Measurements from ENCODE around the gene GUCY2F.

Gene GUCY2F

DNA sequence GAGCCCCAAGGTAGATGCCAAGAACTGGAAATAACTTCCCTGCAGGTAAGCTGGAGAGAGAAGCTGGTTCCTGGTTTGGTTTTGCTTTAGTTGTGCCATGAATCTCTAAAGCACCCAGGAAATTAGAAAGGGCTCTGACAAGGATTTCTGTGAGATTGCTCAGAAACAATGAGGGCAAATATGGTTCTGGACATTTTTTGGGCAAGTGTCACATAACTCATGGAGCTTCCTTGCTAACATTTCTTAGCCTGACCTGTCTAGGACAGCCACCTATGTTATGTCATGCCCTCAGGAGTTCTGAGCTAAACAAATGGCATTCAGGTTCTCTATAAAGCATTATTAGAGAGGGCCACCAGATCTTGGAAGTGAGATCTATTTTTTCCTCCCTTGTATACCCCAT, 131.8 kb downstream of the GUCY2F start:
- H3K27ac Mint-ChIP-seq, result no peak overlapping the region
- H3K9me3 Mint-ChIP-seq, result no peaks in the 10 kb centered on the region
- peaks cover under 1% of the 10 kb centered on the region for H3K27me3 Mint-ChIP-seq (ENCODE audit: low read depth, poor library complexity)
- H3K36me3 Mint-ChIP-seq (ENCODE audit: low read depth), result no peaks in the 10 kb centered on the region
- TF ChIP-seq, protein P1, sequence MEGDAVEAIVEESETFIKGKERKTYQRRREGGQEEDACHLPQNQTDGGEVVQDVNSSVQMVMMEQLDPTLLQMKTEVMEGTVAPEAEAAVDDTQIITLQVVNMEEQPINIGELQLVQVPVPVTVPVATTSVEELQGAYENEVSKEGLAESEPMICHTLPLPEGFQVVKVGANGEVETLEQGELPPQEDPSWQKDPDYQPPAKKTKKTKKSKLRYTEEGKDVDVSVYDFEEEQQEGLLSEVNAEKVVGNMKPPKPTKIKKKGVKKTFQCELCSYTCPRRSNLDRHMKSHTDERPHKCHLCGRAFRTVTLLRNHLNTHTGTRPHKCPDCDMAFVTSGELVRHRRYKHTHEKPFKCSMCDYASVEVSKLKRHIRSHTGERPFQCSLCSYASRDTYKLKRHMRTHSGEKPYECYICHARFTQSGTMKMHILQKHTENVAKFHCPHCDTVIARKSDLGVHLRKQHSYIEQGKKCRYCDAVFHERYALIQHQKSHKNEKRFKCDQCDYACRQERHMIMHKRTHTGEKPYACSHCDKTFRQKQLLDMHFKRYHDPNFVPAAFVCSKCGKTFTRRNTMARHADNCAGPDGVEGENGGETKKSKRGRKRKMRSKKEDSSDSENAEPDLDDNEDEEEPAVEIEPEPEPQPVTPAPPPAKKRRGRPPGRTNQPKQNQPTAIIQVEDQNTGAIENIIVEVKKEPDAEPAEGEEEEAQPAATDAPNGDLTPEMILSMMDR (IDR thresholded peaks at IDR 0.05), result no peak
- H3K4me3 Mint-ChIP-seq, result no peak overlapping the region
- H3K4me1 Mint-ChIP-seq, result peaks cover 36% of the 10 kb centered on the region
- DNase-seq, result no peak

DNA sequence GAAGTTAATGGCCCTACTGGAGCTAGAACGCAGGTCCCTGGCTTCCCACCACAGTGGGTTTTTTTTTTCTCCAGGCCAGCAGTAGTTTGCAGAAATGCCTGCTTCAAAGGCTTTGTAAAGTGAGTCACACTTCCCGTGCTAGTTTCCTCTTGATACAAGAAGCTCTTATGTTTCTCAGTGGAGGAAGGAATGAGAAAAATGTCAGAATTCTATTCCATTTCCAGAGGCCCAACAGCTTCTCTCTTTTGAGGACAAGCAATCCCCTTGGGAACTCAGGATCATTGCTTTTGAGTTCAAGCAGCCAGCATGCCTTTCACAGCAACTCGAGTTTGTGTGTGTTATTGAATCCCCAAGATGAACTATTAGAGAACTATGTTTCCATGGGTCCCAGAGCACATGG, 134.3 kb downstream of the GUCY2F start:
- Mint-ChIP-seq H3K9me3 (no peaks in the 10 kb centered on the region), H3K4me3 (no peak overlapping the region), H3K36me3 (ENCODE audit: low read depth) (no peaks in the 10 kb centered on the region), H3K27ac (no peak overlapping the region), H3K4me1 (peaks cover 61% of the 10 kb centered on the region), H3K27me3 (ENCODE audit: low read depth, poor library complexity) (no peaks in the 10 kb centered on the region)
- TF ChIP-seq, protein P1 (IDR thresholded peaks at IDR 0.05), result no peak
- no peak for DNase-seq

DNA sequence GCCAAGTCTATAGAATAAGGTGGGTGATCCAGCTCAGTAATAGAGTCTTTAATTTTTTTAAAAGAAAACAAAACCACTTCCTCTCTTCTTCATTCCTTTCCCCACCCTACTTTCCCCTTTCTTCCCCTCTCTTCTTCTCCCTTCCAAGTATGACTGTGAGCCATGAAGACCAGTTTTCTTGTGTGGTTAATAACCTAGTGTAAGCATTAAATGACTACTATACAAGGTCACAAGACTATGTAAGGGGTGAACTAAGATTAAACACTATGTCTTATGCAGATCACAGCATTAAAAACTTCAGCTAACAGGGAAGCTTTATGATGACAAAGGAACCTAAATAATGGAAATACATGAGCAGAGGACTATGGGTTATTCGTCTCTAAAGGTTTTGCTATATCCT, 135.4 kb downstream of the GUCY2F start:
- TF ChIP-seq, protein P1 (IDR thresholded peaks at IDR 0.05), result no peak
- Mint-ChIP-seq H3K27ac (no peak overlapping the region), H3K4me3 (no peak overlapping the region), H3K27me3 (ENCODE audit: low read depth, poor library complexity) (no peaks in the 10 kb centered on the region), H3K4me1 (peaks cover 56% of the 10 kb centered on the region), H3K36me3 (ENCODE audit: low read depth) (no peaks in the 10 kb centered on the region), H3K9me3 (no peaks in the 10 kb centered on the region)
- no peak for DNase-seq

DNA sequence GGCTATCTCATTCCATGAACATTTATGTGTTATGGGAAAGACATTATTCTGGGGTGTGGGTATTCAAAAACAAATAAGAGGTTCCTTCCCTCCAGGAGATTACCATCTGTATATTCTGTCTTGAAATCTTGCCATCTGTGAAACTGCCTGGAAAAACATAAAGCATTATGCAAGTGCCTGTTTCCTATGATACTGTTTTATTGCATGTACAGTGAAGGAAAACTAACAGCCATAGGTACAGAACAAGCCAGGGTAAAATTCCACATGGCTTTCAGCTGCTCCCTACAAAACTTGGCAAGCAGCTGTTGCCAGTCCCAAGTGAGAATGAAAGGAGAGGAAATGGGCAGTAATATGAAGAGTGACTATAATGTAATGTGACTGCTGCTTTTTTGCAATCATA, 136.0 kb downstream of the GUCY2F start:
- Mint-ChIP-seq H3K27ac (no peak overlapping the region), H3K9me3 (peaks cover 5% of the 10 kb centered on the region)

DNA sequence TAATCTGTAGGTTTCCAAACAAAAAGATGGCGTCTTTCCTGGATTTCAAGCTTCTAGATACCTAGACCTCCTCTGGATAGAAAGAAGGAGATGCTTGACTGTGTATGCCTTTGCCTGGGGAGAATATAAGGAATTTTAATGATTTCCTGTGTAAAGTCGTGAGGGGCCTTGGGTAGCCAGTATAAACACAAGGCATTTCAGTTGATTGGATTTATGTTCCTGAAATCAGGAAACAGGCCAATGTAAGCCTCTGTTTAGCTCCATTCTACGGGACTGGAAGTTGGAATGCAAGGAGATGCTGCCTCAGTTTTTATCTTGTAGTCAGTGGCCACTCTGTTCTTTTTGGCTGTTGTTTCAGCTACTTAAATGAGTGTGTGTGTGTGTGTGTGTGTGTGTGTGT, 137.2 kb downstream of the GUCY2F start:
- Mint-ChIP-seq H3K4me3 (no peak overlapping the region), H3K9me3 (peaks cover 8% of the 10 kb centered on the region), H3K36me3 (ENCODE audit: low read depth) (no peaks in the 10 kb centered on the region), H3K4me1 (peaks cover 41% of the 10 kb centered on the region), H3K27ac (no peak overlapping the region), H3K27me3 (ENCODE audit: low read depth, poor library complexity) (no peaks in the 10 kb centered on the region)
- TF ChIP-seq, protein P1 (IDR thresholded peaks at IDR 0.05), result no peak
- no peak for DNase-seq

More for the DNA sequence above, 136.0 kb downstream of the GUCY2F start:
- Mint-ChIP-seq H3K4me1 (peaks cover 50% of the 10 kb centered on the region), H3K4me3 (no peak overlapping the region), H3K36me3 (ENCODE audit: low read depth) (no peaks in the 10 kb centered on the region), H3K27me3 (ENCODE audit: low read depth, poor library complexity) (no peaks in the 10 kb centered on the region)
- TF ChIP-seq, protein P1 (IDR thresholded peaks at IDR 0.05), result no peak
- DNase-seq, result no peak

DNA sequence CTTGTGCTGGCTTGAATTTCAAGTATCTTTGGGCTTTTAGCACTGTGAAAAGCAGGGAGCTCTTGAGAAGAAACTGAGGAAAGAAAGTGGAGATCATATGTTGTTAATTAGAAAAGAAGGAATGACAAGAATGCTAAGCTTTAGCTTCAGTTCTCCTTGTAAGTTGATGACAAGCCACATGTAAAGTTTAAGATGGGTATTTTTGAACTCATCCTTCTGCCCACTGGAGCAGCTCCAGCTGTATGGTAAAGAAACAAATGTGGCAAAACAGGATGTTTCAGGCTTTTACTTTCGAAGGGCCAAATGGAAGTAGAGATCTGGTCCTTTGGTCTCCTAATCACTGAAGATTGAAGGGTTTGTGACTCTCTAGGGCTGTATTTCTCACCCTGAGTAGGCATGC, 137.8 kb downstream of the GUCY2F start:
- TF ChIP-seq, protein P1 (IDR thresholded peaks at IDR 0.05), result no peak
- H3K27me3 Mint-ChIP-seq (ENCODE audit: low read depth, poor library complexity), result no peaks in the 10 kb centered on the region
- peaks cover 8% of the 10 kb centered on the region for H3K9me3 Mint-ChIP-seq
- DNase-seq, result no peak
- no peaks in the 10 kb centered on the region for H3K36me3 Mint-ChIP-seq (ENCODE audit: low read depth)
- peaks cover 41% of the 10 kb centered on the region for H3K4me1 Mint-ChIP-seq
- H3K4me3 Mint-ChIP-seq, result no peak overlapping the region
- H3K27ac Mint-ChIP-seq, result peak overlapping the region; percentile 7
